GM19397 (cell line): ENCODE results near the gene TRMT6.

Source experiments
- ATAC-seq: cut with Tn5 transposase; IDR thresholded peaks from one replicate; pipeline ENCODE4 v1.9.1; 2021; ENCODE audit warnings: mild to moderate bottlenecking, moderate library complexity; ENCODE audit not compliant: unreplicated experiment

TRMT6 gene

DNA sequence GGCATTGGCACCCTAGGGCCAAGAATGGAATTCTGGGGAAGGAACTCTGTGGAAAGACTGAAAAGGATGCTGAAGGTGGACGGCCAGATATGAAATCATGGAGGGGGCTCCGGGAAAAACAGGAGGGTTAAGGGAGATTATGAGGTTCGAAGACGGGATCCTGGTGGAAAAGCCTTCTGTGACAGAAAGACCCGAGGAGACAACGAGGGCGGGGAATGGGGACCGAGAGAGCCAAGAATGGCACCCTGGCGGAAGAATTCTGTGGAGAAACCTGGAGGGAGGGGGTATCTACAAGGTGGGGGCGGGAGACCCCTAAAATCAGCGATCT is 426 bp downstream of the TRMT6 start:
- ATAC-seq = no peak

DNA sequence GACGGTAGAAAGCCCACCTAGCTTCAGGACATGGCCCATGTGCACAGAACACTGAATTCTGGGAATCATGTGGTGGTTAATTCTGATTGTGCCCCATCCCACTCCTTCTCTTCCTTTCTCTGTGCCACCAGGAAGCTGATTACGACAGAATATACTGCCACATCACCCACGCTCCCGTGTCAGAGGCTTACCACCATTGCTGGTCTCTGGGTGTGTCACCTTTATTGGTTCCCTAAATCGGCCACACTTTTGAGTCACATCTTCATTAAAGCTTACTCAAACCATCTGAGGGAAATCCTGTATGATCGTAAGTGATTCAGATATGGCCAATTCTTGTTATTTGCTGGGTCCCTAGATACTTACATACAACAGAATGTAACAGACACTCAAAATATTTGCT is 3.1 kb downstream of the TRMT6 start:
- ATAC-seq = no peak

DNA sequence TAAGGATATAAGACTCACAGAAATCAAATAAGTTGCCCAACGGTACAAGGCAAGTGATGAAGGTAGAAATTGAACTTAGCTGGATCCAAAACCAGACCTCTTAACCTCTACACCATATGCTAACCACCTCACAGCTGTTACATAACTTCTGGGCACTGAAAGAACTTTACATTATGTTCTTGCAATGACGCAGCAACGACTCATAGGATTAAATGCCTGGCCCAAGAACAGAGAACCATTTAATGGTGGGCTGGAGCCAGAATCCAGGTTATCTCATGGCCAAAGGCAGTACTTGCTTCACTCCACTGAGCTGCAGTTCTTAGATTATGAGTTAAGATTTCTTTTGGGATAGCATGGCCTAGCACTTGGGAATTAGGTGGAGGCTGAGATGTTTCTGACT is 4.4 kb downstream of the TRMT6 start:
- no peak for ATAC-seq

DNA sequence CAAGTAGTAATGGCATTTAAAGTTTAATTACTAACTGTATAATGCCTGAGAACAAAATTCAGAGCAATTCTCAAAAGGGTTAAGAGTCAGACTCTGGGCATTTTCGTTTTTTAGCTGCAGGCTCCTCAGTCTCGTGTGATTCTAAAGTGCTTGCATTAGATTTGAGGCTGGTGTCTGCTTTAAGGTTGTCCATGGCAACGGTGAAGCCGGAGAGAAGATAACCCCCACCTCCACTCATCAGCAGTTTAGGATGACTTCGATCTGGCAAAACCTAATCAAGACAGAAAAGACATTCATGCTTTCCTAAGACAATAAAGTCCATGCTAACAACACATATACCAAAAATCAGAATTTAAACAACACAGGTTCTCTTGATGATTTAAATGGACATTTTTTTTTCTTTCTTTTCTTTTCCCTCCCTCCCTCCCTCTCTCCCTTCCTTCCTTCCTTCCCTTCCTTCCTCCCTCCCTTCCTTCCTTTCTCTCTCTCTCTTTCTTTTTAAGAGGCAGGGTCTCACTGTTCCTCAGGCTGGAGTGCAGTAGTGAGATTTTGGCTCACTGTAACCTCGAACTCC is 11.8 kb downstream of the TRMT6 start:
- ATAC-seq = no peak

DNA sequence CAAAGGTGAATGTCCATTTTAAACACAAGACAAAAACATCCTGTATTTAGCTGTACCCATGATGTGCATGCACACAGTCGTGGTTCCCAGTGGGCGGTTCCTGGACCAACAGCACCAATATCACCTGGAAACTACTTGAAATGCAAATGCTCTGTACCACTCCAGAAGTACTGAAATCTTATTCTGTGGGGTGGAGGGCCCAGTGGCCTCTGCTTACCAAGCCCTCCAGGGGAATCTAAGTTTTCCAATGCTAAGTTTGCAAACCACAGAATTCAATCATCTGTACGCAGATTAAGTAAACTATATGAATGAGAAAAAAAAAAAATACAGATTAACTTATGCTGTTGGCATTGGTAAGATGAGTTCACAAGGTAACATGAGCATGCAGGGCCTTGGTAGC is 14.1 kb downstream of the TRMT6 start:
- ATAC-seq = no peak

DNA sequence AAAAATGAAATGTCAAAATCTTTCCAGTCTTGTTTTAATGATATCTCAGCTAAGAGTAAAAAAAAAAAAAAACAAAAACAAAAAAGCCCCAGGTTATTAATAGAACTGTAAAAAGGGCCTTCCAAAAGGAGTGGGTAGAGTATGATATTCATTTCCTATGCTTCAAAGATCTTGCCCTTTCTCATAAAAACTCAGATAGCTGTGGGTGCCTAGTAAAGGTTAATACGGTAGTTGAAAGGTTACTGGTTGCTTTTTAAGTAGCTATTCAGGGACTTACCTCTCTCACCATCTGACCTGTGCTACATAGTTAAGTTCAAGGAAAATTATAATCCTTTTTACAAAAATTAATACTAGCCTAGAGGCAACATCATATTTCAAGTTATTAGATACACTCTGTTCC is 14.9 kb downstream of the TRMT6 start:
- no peak for ATAC-seq

DNA sequence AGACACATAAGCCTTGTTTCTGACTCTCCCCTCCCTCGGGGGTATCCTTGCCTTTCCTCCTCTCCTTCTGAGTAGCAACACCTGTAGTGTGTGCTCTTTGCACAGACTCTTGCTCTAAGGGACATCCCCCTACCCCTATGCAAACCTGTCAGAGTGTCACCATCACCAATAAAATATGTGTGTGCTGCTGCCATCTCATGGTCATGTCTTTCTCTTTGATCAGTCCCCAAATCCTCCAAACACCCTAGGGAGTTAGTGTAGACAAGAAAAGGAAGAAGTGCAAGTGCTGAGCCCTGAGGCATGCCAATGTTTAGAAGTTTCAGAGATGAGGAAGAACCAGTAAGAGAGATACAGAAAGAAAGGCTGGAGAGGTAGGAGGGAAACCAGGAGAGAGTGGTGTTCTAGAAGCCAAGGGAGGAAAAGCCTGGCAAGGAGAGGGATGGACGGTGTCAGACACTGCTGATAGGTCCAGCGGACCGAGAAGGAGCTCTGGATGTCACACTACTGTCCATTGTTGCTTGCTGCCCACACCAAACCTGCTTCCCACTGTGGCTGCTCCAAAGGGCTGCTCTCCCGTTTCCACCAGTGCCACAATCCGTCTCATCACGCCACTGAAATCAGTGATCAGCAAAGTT is 16.4 kb downstream of the TRMT6 start:
- ATAC-seq = no peak

DNA sequence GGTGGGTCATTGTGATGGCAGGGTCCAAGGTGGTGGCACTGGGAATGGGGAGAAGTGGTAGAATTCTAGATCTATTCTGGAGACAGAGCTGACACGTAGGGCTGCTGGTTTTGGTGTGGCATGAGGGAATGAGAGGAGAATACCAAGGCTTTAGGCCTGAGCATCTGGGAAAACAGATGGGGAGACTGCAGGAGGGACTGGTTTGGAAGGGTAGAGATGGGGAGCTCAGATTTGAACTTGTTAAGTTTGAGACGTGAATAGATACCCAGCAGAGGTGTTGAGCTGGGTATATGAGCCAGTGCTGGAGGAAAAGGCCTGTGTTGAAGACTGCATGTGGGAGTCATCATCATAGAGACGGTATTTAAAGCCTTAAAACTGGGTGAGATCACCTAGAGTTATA is 17.5 kb downstream of the TRMT6 start:
- ATAC-seq = no peak

DNA sequence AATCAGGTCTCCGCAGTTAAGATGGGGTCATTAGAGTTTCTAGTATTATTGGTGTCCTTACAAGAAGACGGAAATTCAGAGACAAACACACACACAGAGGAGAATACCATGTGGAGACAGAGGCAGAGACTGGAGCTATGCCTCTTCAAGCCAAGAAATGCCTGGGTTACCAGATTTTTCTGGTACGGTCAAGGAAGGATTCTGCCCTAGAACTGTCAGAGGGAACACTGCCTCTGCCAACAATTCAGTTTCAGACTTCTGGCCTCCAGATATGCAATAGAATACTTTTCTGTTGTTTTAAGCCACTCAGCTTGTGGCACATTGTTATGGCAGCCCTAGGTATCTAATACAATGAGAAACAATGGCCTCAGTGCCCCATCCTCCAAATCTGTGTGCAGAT is 18.9 kb downstream of the TRMT6 start:
- no peak for ATAC-seq

DNA sequence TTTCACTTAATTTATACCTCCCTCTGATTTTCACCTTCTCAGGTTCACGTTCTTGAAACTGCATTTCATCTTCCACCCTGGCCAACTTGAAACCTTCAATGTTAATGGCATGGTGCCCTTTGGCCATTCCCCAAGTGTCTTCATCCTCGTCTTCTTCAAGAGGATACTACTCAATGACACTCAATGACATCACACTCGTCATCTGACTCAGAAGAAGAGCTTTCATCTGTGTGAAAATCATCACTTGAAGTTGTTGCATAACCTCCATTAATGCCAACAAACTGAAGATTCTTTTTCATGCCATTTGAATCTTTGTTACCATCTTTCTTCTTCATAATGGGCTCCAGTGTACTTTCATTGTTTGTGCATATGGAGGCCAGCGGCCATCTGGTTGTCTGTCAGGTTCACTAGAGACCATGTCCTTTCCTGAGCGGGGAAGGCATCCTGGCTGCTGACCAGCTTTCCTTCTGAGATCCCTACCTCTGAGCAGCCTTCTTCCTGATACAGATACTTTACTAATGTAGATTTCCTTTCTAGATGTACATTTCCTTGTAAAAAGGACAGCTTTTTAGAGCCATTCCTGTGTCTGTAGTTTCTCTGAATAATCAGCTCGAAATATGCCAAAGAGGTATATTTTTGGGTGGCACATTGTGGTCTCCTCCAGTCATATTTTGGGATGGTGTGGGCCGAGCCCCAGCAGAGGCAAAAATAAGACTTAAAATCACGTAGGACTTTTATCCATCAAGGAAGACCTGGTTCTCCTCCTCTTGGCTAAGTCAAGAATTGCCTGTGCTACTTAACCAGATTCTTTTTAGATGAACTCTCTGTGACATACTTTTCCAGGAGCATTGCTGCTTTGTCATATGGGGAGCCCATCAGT is 21.3 kb downstream of the TRMT6 start:
- ATAC-seq = no peak

DNA sequence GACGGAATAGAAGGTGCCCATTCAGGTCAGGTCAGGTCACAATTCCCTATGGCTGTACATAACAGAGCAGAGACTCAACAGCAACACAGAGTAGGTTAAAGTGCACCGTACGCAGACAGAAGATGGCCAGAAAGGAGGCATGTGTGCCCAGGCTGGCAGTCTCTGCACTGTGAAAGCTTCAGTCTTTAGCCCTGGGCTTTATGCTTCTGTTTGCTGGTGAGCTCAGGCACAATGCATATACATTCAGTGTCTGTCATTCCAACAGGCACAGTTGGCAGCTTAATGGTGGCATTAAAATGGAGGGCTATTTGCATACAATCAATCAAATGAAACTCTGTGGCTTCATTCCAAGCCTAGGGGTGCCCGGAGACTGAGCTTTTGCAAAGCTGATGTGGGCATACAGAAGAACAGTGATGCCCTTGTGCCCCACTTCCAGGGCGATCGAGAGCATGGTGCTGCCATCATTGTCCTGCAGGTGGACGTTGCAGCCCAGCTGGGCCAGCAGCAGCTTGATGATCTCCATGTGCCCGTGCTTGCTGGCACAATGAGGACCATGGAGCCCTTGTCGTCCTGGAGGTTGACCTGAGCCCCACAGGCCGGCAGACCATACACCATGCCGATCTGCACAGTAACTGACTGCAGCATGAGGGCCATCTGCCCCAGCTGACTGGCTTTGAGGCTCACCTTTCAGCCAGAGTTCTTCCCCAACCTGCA is 22.4 kb downstream of the TRMT6 start:
- ATAC-seq = no peak

DNA sequence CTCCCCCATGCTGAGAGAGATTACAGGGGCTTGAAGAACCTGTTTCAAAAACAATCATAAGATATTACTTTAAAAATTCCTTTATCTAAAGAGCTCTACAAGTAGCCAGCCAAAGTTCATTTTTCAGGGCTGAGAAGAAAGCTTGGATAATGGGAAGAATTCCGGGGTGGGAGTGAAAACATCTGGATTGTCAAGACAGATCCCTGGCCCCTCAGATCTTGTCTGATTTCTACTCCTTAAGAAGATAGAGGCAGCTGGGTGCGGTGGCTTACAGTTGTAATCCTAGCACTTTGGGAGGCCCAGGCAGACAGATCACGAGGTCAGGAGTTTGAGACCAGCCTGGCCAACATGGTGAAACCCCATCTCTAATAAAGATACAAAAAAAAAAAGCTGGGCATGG is 24.8 kb downstream of the TRMT6 start:
- ATAC-seq = no peak

DNA sequence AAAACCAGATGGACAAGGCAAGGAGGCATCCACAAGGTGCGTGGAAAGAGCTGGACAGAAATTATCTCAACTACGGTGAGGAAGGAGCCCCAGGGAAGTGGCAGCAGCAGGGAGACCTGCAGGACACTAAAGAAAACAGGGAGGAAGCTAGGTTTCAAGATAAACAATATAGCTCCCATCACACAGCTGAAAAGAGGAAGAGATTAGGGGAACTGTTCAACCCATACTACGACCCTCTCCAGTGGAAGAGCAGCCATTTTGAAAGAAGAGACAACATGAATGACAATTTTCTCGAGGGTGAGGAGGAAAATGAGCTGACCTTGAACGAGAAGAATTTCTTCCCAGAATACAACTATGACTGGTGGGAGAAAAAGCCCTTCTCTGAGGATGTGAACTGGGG is 26.8 kb downstream of the TRMT6 start:
- ATAC-seq = no peak

DNA sequence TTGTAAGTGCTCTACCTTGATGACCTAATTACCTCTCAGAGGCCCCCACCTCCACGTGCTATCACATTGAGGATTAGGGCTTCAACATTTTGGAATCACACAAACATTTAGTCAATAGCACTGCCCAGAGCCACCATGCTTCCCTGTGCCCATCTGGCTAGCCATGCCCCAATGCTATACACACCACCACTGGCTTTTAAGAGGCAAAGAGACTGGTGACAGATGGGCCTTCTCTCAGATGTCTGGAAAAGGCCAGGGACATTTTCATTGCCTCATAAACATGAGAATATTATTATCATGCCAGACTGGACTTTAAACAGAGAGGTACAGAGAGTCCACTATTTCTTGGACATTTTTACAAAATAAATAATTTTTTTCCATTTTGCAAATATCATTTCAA is 29.8 kb downstream of the TRMT6 start:
- no peak for ATAC-seq

DNA sequence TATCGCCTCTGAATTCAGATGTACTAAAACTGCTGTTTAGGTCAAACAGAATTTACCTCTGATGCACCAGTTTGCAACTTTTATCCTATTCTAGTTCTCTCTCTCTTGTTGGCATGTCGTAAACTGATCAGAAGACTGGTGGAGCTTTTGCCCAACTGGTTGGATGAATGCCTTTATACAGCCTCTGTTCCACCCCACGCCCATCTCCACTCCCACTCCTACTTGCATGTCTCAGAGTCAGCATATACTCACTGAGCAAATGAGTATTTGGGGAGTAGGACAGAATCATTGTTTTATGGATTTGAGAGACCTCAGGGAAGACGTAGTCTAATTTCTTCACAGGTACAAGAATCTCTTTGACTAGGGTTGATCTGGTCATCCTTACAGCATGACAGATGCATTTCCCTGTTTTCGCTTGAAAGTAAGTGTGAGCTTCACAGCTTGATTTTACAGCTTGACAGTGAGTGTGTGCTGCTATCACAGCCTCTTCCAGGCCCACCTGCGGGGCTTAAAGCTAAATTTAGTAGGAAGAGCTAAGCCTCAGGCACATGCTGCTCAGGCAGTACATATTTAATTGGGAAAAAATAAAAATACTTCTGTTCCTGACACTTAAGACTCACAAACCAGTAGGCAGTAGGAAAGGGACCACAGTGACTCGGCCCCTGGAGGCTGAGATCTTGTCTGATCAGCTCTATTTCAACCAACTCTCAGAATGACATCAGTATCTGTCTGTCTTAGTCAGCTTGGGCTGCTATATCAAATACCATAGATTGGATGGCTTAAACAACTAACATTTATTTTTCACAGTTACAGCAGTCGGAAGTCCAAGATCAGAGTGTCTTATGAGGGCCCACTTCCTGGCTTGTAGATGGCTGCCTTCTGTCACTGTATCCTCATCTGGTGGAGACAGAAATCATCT is 30.4 kb downstream of the TRMT6 start:
- ATAC-seq = no peak

DNA sequence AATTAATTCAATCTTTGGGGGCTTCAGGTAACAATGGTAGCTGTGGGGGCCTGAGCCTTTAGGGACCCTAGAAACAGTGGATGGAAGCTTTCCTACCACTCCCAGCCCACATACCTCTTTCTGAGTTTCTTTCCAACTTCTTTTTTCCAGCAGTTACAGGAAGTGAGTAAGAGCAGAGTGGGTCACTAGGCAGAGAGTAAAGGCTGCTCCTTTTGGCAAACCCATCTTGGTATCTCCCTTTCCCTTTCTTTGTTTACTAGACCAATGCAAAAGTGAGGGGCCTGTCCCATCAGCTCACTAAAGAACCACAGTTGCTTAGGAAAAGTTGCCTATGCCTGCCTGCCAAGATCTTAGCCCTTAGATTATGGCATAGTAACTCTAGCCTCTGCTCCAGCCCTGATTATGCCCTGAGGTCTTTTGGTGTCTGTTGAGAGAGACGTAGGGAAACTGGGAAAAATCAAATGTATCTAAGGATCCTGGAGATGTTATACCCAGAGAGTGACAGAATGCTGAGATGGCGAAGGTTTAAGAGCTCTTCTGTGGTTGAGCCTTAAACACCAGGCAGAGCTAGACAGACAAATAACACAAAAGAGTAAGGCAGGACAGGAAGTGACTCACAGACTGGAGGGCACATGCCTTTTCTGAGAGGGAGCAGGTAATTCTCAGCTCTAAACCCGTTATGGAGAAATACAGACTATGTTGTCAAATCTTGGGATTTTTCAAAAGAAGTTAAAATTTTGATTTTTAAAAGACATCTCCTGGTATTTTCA is 31.3 kb downstream of the TRMT6 start:
- ATAC-seq = no peak

DNA sequence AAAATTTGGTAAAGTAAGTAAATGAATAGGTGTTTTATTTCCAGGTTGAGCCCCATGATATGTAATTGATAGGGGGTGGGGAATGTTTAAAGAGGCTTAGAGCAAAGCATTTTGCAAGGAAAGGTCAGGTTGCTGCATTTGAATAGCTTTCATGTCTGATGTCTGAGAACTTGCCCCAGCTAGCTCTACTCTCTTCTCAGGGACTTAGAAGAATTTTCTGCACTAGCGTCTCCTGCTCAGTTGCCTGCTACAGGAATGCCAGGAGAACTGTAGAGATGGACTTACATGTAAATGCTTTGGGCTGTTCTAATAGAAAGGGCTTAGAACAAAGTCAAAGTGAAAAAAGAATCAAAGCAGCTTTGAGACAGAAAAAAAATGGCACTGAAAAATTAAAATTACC is 35.5 kb downstream of the TRMT6 start:
- no peak for ATAC-seq

DNA sequence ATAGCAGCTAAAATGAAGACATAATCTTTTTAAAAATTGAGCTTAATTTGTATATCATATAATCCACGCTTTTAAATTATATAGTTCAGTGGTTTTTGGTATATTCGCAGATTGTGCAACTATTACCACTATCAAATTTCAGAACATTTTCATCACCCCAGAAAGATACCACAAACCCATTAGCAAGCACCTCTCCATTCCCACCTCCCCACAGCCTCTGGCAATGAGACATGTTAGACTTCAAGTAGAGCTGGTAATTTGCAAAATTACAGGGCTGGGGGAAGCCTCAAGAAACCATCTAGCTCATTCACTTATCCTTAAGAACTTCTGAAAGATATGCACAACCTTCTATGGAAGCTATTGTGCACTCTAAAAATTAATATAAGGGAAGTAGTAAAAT is 37.2 kb downstream of the TRMT6 start:
- no peak for ATAC-seq

DNA sequence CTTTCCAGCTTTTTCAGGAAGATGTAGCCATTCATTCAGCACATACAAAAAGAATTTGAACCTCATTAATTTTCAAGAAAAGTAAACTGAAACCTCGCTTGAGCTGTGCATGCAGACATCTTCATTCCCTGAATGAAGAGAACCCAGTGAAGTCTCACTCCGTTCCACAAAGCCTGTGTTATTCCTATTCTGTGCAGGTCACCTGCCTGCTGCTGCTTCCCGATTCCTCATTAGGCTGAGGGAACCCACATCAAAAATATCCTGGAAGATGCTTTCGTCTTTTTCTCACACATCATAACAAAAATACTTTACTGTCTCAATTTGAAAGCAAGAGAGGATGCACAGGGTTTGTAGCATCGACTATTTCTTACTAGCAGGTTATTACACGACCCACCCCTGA is 40.1 kb downstream of the TRMT6 start:
- no peak for ATAC-seq

DNA sequence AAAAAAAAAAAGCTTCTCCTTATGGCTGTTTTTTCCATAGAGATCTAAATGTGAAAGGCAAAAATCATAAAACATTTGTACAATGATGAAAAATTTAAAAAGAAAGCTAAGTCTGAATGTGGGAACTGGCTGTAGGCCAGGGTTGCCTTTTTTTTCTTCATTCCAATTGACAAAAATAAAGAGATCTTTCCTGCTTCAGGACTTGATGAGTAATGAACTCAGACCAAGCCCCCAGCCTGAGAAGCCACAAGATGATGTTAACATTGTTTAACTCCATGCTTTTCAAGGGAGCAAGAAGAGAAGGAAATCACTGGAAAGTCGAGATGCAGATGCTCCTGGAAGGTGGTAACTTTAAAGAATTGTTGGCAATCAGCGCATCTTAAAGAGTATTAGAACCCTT is 41.4 kb downstream of the TRMT6 start:
- ATAC-seq = no peak
